ENCODE results near the gene APBA2.

DNA sequence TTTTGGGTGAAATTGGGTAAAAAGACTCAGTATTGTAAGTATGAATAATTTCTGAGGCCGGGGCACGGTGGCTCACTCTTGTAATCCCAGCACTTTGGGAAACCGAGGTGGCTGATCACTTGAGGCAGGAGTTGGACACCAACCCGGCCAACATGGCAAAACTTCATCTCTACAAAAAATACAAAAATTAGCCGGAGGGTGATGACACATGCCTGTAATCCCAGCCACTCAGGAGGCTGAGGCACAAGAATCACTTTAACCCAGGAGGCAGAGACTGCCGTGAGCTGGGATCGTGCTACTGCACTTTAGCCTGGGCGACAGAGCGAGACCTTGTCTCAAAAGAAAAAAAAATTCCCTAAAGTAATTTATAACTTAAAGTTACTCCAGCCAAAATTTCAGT is 162.2 kb downstream of the APBA2 start:
- TF ChIP-seq, protein P1, sequence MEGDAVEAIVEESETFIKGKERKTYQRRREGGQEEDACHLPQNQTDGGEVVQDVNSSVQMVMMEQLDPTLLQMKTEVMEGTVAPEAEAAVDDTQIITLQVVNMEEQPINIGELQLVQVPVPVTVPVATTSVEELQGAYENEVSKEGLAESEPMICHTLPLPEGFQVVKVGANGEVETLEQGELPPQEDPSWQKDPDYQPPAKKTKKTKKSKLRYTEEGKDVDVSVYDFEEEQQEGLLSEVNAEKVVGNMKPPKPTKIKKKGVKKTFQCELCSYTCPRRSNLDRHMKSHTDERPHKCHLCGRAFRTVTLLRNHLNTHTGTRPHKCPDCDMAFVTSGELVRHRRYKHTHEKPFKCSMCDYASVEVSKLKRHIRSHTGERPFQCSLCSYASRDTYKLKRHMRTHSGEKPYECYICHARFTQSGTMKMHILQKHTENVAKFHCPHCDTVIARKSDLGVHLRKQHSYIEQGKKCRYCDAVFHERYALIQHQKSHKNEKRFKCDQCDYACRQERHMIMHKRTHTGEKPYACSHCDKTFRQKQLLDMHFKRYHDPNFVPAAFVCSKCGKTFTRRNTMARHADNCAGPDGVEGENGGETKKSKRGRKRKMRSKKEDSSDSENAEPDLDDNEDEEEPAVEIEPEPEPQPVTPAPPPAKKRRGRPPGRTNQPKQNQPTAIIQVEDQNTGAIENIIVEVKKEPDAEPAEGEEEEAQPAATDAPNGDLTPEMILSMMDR (IDR thresholded peaks at IDR 0.05), result no peak
- TF ChIP-seq EP300 (IDR thresholded peaks at IDR 0.05), result no peak
